Suppressor macrophage treated with lipopolysaccharide for 4 hours (primary cell): ENCODE results near the gene PCDHA9.
"Not testable (repeated sequence)": the region's sequence is repeated elsewhere in the genome, so short reads cannot be mapped to it uniquely, and the experiment has no call there.

Source experiments
- DNase-seq: peaks from one replicate; pipeline ENCODE4 v3.0.0-alpha.2; 2020

PCDHA9 gene

DNA sequence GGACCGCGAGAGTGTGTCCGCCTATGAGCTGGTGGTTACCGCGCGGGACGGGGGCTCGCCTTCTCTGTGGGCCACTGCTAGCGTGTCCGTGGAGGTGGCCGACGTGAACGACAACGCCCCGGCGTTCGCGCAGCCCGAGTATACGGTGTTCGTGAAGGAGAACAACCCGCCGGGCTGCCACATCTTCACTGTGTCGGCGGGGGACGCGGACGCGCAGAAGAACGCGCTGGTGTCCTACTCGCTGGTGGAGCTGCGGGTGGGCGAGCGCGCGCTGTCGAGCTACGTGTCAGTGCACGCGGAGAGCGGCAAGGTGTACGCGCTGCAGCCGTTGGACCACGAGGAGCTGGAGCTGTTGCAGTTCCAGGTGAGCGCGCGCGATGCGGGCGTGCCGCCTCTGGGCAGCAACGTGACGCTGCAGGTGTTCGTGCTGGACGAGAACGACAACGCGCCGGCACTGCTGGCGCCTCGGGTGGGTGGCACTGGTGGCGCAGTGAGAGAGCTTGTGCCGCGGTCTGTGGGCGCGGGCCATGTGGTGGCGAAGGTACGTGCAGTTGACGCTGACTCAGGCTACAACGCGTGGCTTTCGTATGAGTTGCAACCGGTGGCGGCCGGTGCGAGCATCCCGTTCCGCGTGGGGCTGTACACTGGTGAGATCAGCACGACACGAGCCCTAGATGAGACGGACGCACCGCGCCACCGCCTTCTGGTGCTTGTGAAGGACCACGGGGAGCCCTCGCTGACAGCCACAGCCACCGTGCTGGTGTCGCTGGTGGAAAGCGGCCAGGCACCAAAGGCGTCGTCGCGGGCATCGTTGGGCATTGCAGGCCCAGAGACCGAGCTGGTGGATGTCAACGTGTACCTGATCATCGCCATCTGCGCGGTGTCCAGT, 12.3 kb upstream of the PCDHA9 start:
- no peak for DNase-seq

GRCh38 chr5:140840978-140841962, 6.9 kb upstream of the PCDHA9 start, which contains the start of gene PCDHA8:
PCDHA8 (plus strand) TSS chr5:140841187; CDS start chr5:140841322, 135 bp downstream.
- DNase-seq, result no peak

DNA sequence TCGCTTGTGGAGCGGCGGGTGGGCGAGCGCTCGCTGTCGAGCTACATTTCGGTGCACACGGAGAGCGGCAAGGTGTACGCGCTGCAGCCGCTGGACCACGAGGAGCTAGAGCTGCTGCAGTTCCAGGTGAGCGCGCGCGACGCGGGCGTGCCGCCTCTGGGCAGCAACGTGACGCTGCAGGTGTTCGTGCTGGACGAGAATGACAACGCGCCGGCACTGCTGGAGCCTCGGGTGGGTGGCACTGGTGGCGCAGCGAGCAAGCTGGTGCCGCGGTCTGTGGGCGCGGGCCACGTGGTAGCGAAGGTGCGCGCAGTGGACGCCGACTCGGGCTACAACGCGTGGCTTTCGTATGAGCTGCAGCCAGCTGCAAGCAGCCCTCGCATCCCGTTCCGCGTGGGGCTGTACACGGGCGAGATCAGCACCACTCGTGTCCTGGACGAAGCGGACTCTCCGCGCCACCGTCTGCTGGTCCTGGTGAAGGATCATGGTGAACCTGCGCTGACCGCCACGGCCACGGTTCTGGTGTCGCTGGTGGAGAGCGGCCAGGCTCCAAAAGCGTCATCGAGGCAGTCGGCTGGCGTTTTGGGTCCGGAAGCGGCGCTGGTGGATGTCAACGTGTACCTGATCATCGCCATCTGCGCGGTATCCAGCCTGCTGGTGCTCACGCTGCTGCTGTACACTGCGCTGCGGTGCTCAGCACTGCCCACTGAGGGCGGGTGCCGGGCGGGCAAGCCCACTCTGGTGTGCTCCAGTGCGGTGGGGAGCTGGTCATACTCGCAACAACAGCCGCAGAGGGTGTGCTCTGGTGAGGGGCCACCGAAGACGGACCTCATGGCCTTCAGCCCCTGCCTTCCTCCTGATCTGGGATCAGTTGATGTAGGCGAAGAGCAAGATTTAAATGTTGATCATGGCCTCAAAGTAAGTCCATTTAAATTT, 5.1 kb upstream of the PCDHA9 start:
- no peak for DNase-seq

- DNase-seq, result not testable (repeated sequence)
Observed at GRCh38 chr5:140849831-140850634, 1.9 kb downstream of the PCDHA9 start.

- DNase-seq, result no peak
Observed at GRCh38 chr5:140855772-140856674, 7.8 kb downstream of the PCDHA9 start, which contains the start of gene PCDHA10. PCDHA10 (plus strand) TSS chr5:140855897; CDS start chr5:140856049, 152 bp downstream.

DNA sequence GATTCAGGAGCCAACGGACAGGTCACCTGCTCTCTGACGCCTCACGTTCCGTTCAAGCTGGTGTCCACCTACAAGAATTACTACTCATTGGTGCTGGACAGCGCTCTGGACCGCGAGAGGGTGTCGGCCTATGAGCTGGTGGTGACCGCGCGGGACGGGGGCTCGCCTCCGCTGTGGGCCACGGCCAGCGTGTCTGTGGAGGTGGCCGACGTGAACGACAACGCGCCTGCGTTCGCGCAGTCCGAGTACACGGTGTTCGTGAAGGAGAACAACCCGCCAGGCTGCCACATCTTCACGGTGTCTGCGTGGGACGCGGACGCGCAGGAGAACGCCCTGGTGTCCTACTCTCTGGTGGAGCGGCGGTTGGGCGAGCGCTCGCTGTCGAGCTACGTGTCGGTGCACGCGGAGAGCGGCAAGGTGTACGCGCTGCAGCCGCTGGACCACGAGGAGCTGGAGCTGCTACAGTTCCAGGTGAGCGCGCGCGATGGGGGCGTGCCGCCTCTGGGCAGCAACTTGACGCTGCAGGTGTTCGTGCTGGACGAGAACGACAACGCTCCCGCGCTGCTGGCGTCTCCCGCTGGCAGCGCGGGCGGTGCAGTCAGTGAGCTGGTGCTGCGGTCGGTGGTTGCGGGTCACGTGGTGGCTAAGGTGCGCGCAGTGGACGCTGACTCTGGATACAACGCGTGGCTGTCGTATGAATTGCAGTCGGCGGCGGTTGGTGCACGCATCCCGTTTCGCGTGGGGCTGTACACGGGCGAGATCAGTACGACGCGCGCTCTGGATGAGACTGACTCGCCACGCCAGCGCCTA, 9.2 kb downstream of the PCDHA9 start:
- DNase-seq, result no peak

GRCh38 chr5:140857987-140858240, 9.7 kb downstream of the PCDHA9 start:
- DNase-seq, result no peak

GRCh38 chr5:140862441-140863295, 14.5 kb downstream of the PCDHA9 start:
- DNase-seq, result no peak

DNA sequence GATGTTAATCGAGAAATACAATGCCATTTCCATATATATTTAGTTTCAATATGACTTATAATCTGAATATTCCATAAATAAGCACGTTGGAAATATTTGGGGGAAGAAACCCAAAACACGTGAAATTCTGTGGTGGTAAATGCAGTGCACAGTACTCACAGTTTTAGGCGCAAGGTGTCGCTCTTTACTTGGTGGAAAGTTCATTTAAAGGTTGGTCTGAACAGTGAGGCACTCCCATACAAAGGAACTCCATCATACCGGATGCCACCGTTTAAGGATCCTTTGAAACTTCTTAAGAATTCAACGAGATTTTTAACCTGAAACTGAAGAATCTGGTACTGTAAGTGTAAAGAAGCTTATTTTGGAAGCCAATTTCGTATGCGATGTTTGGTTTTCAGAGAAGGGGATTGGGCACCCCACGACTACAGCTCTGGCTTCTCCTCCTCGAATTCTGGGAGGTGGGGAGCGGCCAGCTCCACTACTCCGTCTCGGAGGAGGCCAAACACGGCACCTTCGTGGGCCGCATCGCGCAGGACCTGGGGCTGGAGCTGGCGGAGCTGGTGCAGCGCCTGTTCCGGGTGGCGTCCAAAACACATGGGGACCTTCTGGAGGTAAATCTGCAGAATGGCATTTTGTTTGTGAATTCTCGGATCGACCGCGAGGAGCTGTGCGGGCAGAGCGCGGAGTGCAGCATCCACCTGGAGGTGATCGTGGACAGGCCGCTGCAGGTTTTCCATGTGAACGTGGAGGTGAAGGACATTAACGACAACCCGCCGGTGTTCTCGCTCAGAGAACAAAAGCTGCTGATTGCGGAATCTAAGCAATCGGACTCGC, 20.8 kb downstream of the PCDHA9 start, which contains the start of gene PCDHA11:
TSS of gene PCDHA11 (plus strand) at position 237 of the 834 bp plus-strand sequence. CDS start at position 384, 147 bp downstream.
- DNase-seq, result no peak

GRCh38 chr5:140869555-140869886, 21.3 kb downstream of the PCDHA9 start:
- peak; percentile 2 for DNase-seq

GRCh38 chr5:140870221-140871201, 22.3 kb downstream of the PCDHA9 start:
- DNase-seq, result no peak

GRCh38 chr5:140875085-140876065, 27.2 kb downstream of the PCDHA9 start, which contains the start of gene PCDHA12:
PCDHA12 (plus strand) TSS chr5:140875308; CDS start chr5:140875473, 165 bp downstream.
- no peak for DNase-seq

- not testable (repeated sequence) for DNase-seq
Observed at GRCh38 chr5:140876541-140877261, 28.5 kb downstream of the PCDHA9 start.

DNA sequence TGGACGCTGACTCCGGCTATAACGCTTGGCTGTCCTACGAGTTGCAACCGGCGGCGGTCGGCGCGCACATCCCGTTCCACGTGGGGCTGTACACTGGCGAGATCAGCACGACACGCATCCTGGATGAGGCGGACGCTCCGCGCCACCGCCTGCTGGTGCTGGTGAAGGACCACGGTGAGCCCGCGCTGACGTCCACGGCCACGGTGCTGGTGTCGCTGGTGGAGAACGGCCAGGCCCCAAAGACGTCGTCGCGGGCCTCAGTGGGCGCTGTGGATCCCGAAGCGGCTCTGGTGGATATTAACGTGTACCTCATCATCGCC, 29.0 kb downstream of the PCDHA9 start:
- no peak for DNase-seq
